Activated gamma-delta T cell treated with Interleukin-2 at 50 U/mL for 16 hours (primary cell): ENCODE results near the gene DDT.
"Not testable (repeated sequence)": the region's sequence is repeated elsewhere in the genome, so short reads cannot be mapped to it uniquely, and the experiment has no call there.

Source experiments
- DNase-seq: peaks from one replicate; pipeline ENCODE4 v3.0.0-alpha.2; 2020

DDT gene

GRCh38 chr22:23974345-23974744 lies at the start of gene DDT:
TSS of gene DDT (minus strand) at chr22:23974441. CDS start at chr22:23974414, 27 bp downstream.
- not testable (repeated sequence) for DNase-seq

- DNase-seq = no peak
Observed at GRCh38 chr22:24023204-24023789, 49.1 kb upstream of the DDT start.

GRCh38 chr22:24021304-24021703 lies 47.1 kb upstream of the DDT start:
- DNase-seq = no peak

GRCh38 chr22:24016156-24016555 lies 41.9 kb upstream of the DDT start:
- DNase-seq = no peak

GRCh38 chr22:24011735-24012068 lies 37.5 kb upstream of the DDT start:
- no peak for DNase-seq

- DNase-seq = no peak
Observed at GRCh38 chr22:24010018-24010391, 35.8 kb upstream of the DDT start.

- no peak for DNase-seq
Observed at GRCh38 chr22:24009227-24010017, 35.2 kb upstream of the DDT start.

- no peak for DNase-seq
Observed at GRCh38 chr22:24008381-24009226, 34.4 kb upstream of the DDT start.

- DNase-seq = no peak
Observed at GRCh38 chr22:24008022-24008283, 33.7 kb upstream of the DDT start.

- DNase-seq = no peak
Observed at GRCh38 chr22:24007253-24008021, 33.2 kb upstream of the DDT start.

- no peak for DNase-seq
Observed at GRCh38 chr22:24006914-24007214, 32.6 kb upstream of the DDT start.

GRCh38 chr22:24006207-24006913 lies 32.1 kb upstream of the DDT start:
- no peak for DNase-seq

GRCh38 chr22:24005201-24005600 lies 31.0 kb upstream of the DDT start, which contains the start of gene GSTT4:
TSS of gene GSTT4 (minus strand) at chr22:24005453. CDS start at chr22:24005356, 97 bp downstream.
- DNase-seq = no peak

GRCh38 chr22:24003887-24004286 lies 29.6 kb upstream of the DDT start:
- no peak for DNase-seq

GRCh38 chr22:24002851-24003250 lies 28.6 kb upstream of the DDT start:
- DNase-seq = no peak

- DNase-seq = no peak
Observed at GRCh38 chr22:24002272-24002671, 28.0 kb upstream of the DDT start.

GRCh38 chr22:24001314-24001713 lies 27.1 kb upstream of the DDT start:
- DNase-seq = no peak

GRCh38 chr22:23999779-24000178 lies 25.5 kb upstream of the DDT start:
- DNase-seq = not testable (repeated sequence)

GRCh38 chr22:23997092-23997491 lies 22.9 kb upstream of the DDT start:
- no peak for DNase-seq

GRCh38 chr22:23993581-23994177 lies 19.4 kb upstream of the DDT start:
- DNase-seq = not testable (repeated sequence)

- not testable (repeated sequence) for DNase-seq
Observed at GRCh38 chr22:23993080-23993479, 18.8 kb upstream of the DDT start.

- DNase-seq = not testable (repeated sequence)
Observed at GRCh38 chr22:23989583-23990244, 15.5 kb upstream of the DDT start.
